HepG2 (cell line): ENCODE measurements around the gene HMCN2. TPM values are rescaled to one million over a fixed set of nuclear protein-coding genes. Genes with fewer than 3 reads are reported as not detected.

Source experiments
- ATF7-NPFF ChIP-seq: sonication (generic); formaldehyde crosslinking; IDR thresholded peaks from 2 replicates; pipeline ENCODE4 v1.8.1; 2023; ENCODE audit warnings: mild to moderate bottlenecking, low read depth, missing genetic modification reagents, moderate library complexity
- CC2D1A ChIP-seq: sonication (generic); formaldehyde crosslinking; IDR thresholded peaks from 2 replicates; pipeline ENCODE4 v1.8.1; 2023; ENCODE audit warnings: mild to moderate bottlenecking, missing genetic modification reagents
- CEBPB ChIP-seq: IDR thresholded peaks from 2 replicates; pipeline ENCODE4 v1.6.1; 2011; ENCODE audit warnings: low read depth, low read length, improper control_type of control experiment, borderline replicate concordance
- FIP1L1 ChIP-seq: fragments of 200-400 bp; formaldehyde crosslinking; IDR thresholded peaks from 2 replicates; pipeline ENCODE4 v1.6.1; 2018; ENCODE audit warnings: low read depth, mild to moderate bottlenecking, low read length, moderate library complexity, borderline replicate concordance; ENCODE audit not compliant: insufficient read depth
- GFI1 ChIP-seq: sonication (generic); formaldehyde crosslinking; IDR thresholded peaks from 2 replicates; pipeline ENCODE4 v1.5.0; 2020; ENCODE audit warnings: missing genetic modification reagents, mild to moderate bottlenecking, borderline replicate concordance
- JUND ChIP-seq: sonication (generic); formaldehyde crosslinking; IDR thresholded peaks from 2 replicates; pipeline ENCODE4 v1.8.0; 2022; ENCODE audit warnings: mild to moderate bottlenecking, missing genetic modification reagents
- KDM5A ChIP-seq: fragments of 200-600 bp; sonication (generic); IDR thresholded peaks from 2 replicates; pipeline ENCODE4 v1.7.0; 2018; ENCODE audit warnings: antibody characterized with exemption, mild to moderate bottlenecking, low read length, borderline replicate concordance
- KDM5B ChIP-seq: sonication (generic); formaldehyde crosslinking; IDR thresholded peaks from 2 replicates; pipeline ENCODE4 v1.4.0; 2020; ENCODE audit warnings: missing genetic modification reagents, mild to moderate bottlenecking, borderline replicate concordance
- RBFOX2 ChIP-seq: fragments of 200-400 bp; formaldehyde crosslinking; IDR thresholded peaks from 2 replicates; pipeline ENCODE4 v1.6.1; 2017; ENCODE audit warnings: low read depth, mild to moderate bottlenecking, low read length
- REL ChIP-seq: sonication (generic); formaldehyde crosslinking; conservative IDR thresholded peaks from 2 replicates; pipeline ENCODE4 v1.8.0; 2022; ENCODE audit warnings: mild to moderate bottlenecking, missing genetic modification reagents, moderate library complexity
- STAT5B ChIP-seq: sonication (generic); formaldehyde crosslinking; IDR thresholded peaks from 2 replicates; pipeline ENCODE4 v1.4.0; 2020; ENCODE audit warnings: missing genetic modification reagents
- YY1 ChIP-seq: IDR thresholded peaks from 2 replicates; pipeline ENCODE4 v1.6.1; 2011; ENCODE audit warnings: low read length, low read depth, moderate library complexity, mild to moderate bottlenecking; ENCODE audit not compliant: insufficient read depth, insufficient replicate concordance
- ZEB1 ChIP-seq: IDR thresholded peaks from 2 replicates; pipeline ENCODE4 v1.6.1; 2012; ENCODE audit warnings: mild to moderate bottlenecking, low read depth, inconsistent platforms; ENCODE audit not compliant: insufficient replicate concordance
- ZFAT ChIP-seq: sonication (generic); formaldehyde crosslinking; conservative IDR thresholded peaks from 2 replicates; pipeline ENCODE4 v1.8.1; 2023; ENCODE audit warnings: missing genetic modification reagents, inconsistent platforms
- ZNF101 ChIP-seq: sonication (generic); formaldehyde crosslinking; IDR thresholded peaks from 2 replicates; pipeline ENCODE4 v1.4.0; 2020; ENCODE audit warnings: mild to moderate bottlenecking, low read depth, missing genetic modification reagents, borderline replicate concordance
- ZNF205 ChIP-seq: IDR thresholded peaks from 2 replicates; pipeline ENCODE4 v1.6.1; 2018; ENCODE audit warnings: missing biosample characterization, missing genetic modification reagents
- ZNF263 ChIP-seq: sonication (generic); formaldehyde crosslinking; IDR thresholded peaks from 2 replicates; pipeline ENCODE4 v1.4.0; 2020; ENCODE audit warnings: missing genetic modification reagents
- ZNF274 ChIP-seq: sonication (generic); formaldehyde crosslinking; IDR thresholded peaks from 2 replicates; pipeline ENCODE4 v1.5.1; 2020; ENCODE audit warnings: mild to moderate bottlenecking, missing genetic modification reagents
- ZNF34 ChIP-seq: sonication (generic); formaldehyde crosslinking; IDR thresholded peaks from 2 replicates; pipeline ENCODE4 v1.4.0; 2020; ENCODE audit warnings: mild to moderate bottlenecking, missing genetic modification reagents, borderline replicate concordance
- ZNF468 ChIP-seq: sonication (generic); formaldehyde crosslinking; IDR thresholded peaks from 2 replicates; pipeline ENCODE4 v1.8.0; 2022; ENCODE audit warnings: mild to moderate bottlenecking, moderate library complexity, missing genetic modification reagents
- ZNF550 ChIP-seq: sonication (generic); formaldehyde crosslinking; IDR thresholded peaks from 2 replicates; pipeline ENCODE4 v1.4.0; 2020; ENCODE audit warnings: mild to moderate bottlenecking, missing genetic modification reagents, borderline replicate concordance
- ZNF564 ChIP-seq: sonication (generic); formaldehyde crosslinking; IDR thresholded peaks from 2 replicates; pipeline ENCODE4 v1.8.1; 2023; ENCODE audit warnings: mild to moderate bottlenecking, missing genetic modification reagents
- polyA plus RNA-seq, 8 experiments: library from polyadenylated mRNA; depleted of rRNA in 3 of 8; stranded (reverse) in 7 of 8; unstranded in 1 of 8; fragments of >200 nt; fragmentation: Illumina TruSeq in 4 of 8; extraction: Trizol in 4 of 8; gene quantifications; 2 replicates each; pipeline versions ENCODE4 v1.2.1 to v1.2.3, GENCODE V29; 2011 to 2016; ENCODE audit warnings: low read depth in 4 of 8, missing spikeins in 1 of 8, mixed read lengths in 1 of 8; ENCODE audit not compliant: insufficient read depth in 1 of 8
- total RNA-seq, 5 experiments: library from RNA; depleted of rRNA; stranded (reverse); fragments of >200 nt; fragmentation: Illumina TruSeq; extraction: Trizol; gene quantifications; 2 replicates each; pipeline ENCODE4 v1.2.3, GENCODE V29; 2016; ENCODE audit warnings: low read depth in 1 of 5
- TF ChIP-seq, protein P1 (sequence below): sonication (generic); formaldehyde crosslinking; IDR thresholded peaks from 2 replicates; pipeline ENCODE4 v1.4.0; 2020; ENCODE audit warnings: missing genetic modification reagents
- TF ChIP-seq, protein P2 (sequence below): sonication (generic); formaldehyde crosslinking; IDR thresholded peaks from 2 replicates; pipeline ENCODE4 v1.8.0; 2022; ENCODE audit warnings: mild to moderate bottlenecking, missing genetic modification reagents
- TF ChIP-seq, protein P3 (sequence below): sonication (generic); formaldehyde crosslinking; IDR thresholded peaks from 2 replicates; pipeline ENCODE4 v1.4.0; 2020; ENCODE audit warnings: mild to moderate bottlenecking, missing genetic modification reagents
- TF ChIP-seq, protein P4 (sequence below): sonication (generic); formaldehyde crosslinking; IDR thresholded peaks from 2 replicates; pipeline ENCODE4 v1.5.0; 2020; ENCODE audit warnings: missing genetic modification reagents

HMCN2 gene
- total and polyA plus RNA-seq, 2 of the 13 experiments (the other 11 are each of a cell fraction or from before 2014, with no cell fraction given) = 0.09 TPM; not detected in 1

DNA sequence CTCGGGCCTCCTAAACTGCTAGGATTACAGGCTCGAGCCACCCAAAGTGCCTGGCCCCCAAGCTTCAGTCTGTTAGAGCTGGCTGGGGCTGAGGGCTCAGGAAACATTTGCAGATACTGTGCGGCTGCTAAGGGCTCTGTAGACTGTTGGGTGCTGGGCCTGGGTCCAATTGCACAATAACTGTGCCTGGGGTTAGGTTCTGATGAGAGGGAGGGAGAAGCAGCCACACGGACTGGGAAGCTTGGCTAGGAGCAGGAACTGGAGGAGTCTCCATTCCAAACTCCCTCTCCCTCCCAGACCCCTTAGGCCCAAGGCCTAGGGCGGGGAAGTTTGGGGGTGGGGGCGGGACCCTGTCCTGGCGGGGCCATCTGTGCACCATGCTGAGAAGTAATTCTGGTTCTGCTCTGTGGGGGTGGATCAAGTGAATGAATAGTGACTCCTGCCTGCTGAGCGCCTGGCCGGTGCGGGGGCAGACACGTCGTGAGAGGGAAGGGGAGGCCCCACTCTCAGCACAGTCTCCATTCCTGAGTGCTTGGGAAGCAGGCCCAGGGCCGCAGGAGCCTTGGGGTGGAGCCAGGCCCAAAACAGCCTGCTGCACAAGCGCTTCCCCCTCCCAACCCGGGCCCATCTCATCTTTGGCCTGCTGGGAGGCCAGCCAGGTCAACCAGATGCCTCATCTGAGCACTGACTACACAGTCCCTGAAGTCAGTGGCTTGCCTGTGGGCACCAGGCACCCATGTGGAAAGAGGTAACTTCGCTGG, 180.7 kb downstream of the HMCN2 start (continued):
- no peak for TF ChIP-seq ZEB1
- no peak for TF ChIP-seq JUND
- TF ChIP-seq, protein P1, sequence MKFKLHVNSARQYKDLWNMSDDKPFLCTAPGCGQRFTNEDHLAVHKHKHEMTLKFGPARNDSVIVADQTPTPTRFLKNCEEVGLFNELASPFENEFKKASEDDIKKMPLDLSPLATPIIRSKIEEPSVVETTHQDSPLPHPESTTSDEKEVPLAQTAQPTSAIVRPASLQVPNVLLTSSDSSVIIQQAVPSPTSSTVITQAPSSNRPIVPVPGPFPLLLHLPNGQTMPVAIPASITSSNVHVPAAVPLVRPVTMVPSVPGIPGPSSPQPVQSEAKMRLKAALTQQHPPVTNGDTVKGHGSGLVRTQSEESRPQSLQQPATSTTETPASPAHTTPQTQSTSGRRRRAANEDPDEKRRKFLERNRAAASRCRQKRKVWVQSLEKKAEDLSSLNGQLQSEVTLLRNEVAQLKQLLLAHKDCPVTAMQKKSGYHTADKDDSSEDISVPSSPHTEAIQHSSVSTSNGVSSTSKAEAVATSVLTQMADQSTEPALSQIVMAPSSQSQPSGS = 0 out of 2 replicates have a peak, but pooled peaks have one; percentile 27
- TF ChIP-seq, protein P2, sequence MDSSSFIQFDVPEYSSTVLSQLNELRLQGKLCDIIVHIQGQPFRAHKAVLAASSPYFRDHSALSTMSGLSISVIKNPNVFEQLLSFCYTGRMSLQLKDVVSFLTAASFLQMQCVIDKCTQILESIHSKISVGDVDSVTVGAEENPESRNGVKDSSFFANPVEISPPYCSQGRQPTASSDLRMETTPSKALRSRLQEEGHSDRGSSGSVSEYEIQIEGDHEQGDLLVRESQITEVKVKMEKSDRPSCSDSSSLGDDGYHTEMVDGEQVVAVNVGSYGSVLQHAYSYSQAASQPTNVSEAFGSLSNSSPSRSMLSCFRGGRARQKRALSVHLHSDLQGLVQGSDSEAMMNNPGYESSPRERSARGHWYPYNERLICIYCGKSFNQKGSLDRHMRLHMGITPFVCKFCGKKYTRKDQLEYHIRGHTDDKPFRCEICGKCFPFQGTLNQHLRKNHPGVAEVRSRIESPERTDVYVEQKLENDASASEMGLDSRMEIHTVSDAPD (CRISPR knock-in tag) = no peak
- no peak for TF ChIP-seq ATF7-NPFF
- TF ChIP-seq YY1 = no peak
- TF ChIP-seq ZNF550 = no peak
- TF ChIP-seq ZNF101 (CRISPR knock-in tag) = no peak
- no peak for TF ChIP-seq CC2D1A (CRISPR knock-in tag)
- no peak for TF ChIP-seq RBFOX2
- TF ChIP-seq ZNF263 (CRISPR knock-in tag) = peak; percentile 21; the same call in 1 of the 2 replicates
- no peak for TF ChIP-seq ZNF274 (CRISPR knock-in tag)
- TF ChIP-seq, protein P3, sequence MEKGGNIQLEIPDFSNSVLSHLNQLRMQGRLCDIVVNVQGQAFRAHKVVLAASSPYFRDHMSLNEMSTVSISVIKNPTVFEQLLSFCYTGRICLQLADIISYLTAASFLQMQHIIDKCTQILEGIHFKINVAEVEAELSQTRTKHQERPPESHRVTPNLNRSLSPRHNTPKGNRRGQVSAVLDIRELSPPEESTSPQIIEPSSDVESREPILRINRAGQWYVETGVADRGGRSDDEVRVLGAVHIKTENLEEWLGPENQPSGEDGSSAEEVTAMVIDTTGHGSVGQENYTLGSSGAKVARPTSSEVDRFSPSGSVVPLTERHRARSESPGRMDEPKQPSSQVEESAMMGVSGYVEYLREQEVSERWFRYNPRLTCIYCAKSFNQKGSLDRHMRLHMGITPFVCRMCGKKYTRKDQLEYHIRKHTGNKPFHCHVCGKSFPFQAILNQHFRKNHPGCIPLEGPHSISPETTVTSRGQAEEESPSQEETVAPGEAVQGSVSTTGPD (CRISPR knock-in tag) = no peak
- no peak for TF ChIP-seq FIP1L1
- no peak; the same call in 1 of the 2 replicates for TF ChIP-seq KDM5B (CRISPR knock-in tag)
- TF ChIP-seq REL (CRISPR knock-in tag) = no peak
- TF ChIP-seq GFI1 (CRISPR knock-in tag) = no peak
- no peak for TF ChIP-seq STAT5B (CRISPR knock-in tag)
- TF ChIP-seq KDM5A = no peak
- no peak for TF ChIP-seq ZFAT (CRISPR knock-in tag)
- no peak for TF ChIP-seq ZNF34 (CRISPR knock-in tag)
- TF ChIP-seq ZNF205 (CRISPR knock-in tag) = no peak
- TF ChIP-seq ZNF564 (CRISPR knock-in tag) = 0 out of 2 replicates have a peak, but pooled peaks have one; percentile 16
- TF ChIP-seq, protein P4, sequence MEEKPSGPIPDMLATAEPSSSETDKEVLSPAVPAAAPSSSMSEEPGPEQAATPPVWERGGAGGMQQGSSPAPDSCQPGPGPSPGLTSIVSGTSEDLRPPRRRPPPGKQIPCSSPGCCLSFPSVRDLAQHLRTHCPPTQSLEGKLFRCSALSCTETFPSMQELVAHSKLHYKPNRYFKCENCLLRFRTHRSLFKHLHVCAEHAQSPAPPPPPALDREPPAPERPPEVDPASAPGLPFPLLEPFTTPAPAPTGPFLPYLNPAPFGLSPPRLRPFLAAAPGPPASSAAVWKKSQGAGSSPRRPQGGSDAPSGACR (CRISPR knock-in tag) = peak; percentile 44; the same call in 1 of the 2 replicates
- no peak for TF ChIP-seq ZNF468 (CRISPR knock-in tag)
- peak; percentile 91 for TF ChIP-seq CEBPB
